Activated CD4-positive, alpha-beta T cell treated with anti-CD3 and anti-CD28 coated beads, Interleukin-2, amount 50 U/mL, for 1 hour (primary cell): ENCODE results near the gene ERH.

Experiments
- DNase-seq: peaks from one replicate; pipeline ENCODE4 v3.0.0-alpha.2; 2020

The ERH gene

GRCh38 chr14:69355154-69355597, 42.9 kb downstream of the ERH start:
- no peak for DNase-seq

DNA sequence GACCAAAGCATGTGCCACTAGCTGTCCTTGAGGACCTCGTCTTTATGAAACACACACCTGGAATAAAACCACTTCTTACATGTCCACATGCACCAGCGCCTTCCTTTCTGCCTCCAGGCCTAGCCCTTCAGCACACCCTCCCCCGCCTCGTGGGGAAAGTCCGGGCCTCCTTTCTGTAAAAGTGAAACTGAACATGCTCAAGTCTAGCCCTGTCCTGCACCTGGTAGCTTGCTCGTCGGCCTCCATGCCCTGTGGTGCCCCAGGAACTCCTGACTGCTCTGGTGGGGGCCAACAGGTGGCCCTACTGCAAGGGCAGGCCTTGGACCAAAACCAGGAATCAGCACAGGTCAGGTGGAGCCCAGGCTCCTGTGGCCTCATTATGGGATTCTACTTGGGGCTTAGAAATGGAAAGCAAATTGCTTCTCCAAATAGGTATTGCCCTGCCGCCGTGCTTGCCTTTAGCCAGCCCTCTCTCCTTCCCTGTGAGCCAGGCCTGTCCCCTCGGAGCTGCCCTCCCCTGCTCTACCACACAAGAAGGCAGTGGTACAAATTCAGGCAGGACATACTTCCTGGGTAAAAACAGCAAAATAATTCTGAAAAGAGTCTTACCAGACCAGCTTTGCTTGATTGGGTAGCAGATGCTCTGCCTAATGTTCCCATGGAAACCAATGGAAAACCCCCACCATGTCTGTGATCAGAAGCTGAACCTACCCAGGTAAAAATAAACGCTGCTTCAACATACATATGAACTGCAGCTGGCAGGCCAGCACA, 43.5 kb downstream of the ERH start:
- peak; percentile 42 for DNase-seq

- DNase-seq = no peak
Measured at GRCh38 chr14:69353168-69353567, 44.9 kb downstream of the ERH start.

- DNase-seq = no peak
Measured at GRCh38 chr14:69351911-69352310, 46.2 kb downstream of the ERH start.

GRCh38 chr14:69351385-69351784, 46.7 kb downstream of the ERH start:
- DNase-seq = no peak

GRCh38 chr14:69350892-69351291, 47.2 kb downstream of the ERH start:
- no peak for DNase-seq

DNA sequence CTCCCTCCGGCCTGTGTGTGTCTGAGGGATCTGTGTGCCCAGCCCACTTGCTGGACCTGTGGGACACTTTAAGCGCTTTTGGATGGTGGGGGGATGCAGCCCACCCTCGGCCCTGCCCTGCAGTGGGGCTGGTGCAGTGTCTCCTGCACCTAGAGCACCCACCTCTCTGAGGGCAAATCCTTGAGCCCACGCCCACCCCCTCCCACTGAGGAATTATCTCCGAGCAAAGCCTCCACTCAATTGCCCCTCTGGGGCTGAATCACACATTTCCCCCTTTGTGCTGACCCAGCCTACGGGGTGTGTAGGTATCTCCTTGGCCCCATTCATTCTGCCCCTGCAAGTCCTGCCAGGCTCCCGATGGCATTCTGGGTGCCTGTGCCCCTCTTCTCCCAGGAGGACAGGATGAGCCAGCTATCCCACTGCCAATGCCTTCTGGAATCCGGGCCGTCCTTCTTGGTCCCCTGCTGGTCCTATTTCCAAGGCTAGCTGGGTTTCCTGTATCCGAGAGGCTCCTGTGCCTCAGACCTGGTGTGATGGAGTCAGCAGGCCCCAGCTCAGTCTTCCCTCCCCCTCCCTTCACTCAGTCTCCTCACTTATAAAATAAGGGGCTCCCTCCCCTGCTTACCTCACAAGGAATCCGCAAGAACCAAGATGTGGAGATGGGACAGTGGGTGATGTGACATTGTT, 48.9 kb downstream of the ERH start:
- no peak for DNase-seq

- no peak for DNase-seq
Measured at GRCh38 chr14:69346710-69347109, 51.4 kb downstream of the ERH start.

DNA sequence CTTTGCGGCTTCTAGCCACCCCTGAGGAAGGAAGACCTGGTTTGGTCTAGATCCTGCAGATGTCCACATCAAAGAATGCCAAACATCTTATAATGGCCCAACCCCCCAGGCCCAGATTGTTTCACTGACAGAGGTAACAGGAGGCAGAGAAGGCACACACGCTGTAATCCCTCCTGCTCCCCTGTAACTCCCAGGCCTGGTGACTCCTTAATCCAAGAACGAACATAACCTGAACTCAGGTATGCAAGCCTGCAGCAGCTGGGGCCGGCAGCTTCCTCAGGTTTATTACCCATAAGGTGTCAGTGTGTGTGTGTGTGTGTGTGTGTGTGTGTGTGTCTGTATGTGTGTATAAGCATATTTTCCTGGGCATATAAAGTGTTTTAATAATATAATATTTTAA, 52.7 kb downstream of the ERH start:
- no peak for DNase-seq

DNA sequence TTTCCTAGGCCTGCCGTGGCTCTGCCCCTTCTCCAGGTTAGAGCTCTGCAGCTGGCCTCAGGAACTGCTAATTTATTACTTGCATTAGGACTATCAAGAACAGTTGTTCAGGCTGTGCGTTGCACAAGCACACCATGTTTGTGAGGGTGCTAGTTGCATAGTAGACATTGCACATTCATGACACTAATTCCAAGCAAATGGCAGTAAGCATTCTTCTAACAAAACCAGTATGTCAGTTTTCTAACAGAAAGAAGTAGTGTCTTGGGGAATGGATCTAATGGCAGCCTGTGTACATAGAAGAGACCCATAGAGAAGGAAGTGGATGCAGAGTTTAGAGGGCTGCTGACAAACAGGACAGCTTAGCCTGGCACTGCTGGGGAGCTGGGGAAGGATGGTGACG, 53.9 kb downstream of the ERH start:
- no peak for DNase-seq

DNA sequence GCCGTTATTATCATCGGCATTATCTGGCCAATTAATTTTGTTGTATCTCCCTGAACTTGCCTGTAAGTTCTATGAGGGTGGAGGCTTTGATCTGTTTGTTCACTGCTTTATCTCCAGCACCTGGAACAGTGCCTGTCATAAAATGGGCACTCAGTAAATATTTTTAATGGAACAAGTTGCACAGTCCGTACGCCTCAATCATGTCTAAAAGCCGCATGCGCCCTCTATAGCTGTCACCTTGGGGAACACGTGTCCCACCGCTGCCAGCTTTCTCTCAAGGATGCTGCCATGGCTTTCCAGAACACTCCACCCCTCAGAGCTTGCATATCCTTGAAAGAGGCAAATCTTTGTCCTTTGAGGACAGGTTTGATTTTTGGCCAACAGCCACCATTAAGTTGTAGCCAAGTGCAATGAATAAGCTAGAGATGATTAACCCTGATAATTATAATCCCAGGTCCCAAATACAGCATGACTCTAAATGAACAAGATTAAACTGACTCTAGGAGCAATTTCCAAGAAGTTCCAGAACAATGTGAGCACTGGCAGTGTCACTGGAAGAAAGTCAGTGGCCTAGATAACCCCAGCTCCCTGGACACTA, 55.1 kb downstream of the ERH start:
- DNase-seq = no peak

- no peak for DNase-seq
Measured at GRCh38 chr14:69339426-69339825, 58.7 kb downstream of the ERH start.

DNA sequence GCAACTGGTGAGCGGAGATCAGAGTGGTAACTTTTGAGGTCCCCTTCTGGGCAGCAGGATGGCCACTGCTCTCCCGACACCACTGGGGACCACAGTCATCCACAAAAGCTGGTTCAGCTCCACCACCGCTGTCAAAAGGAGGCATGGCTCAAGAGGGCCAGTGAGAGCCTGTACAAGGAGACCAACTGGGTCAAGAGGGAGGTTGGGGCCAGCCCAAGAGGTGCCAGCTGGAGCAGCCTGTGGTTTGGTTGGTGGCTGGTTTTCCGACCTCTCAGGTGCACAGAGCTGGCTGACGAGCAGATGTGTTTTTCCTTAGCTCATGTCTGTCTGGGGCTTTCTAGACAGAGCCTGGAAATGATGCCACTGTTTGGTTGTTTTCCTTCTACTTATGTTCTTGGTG, 60.1 kb downstream of the ERH start:
- no peak for DNase-seq

- no peak for DNase-seq
Measured at GRCh38 chr14:69335371-69335771, 62.7 kb downstream of the ERH start.

DNA sequence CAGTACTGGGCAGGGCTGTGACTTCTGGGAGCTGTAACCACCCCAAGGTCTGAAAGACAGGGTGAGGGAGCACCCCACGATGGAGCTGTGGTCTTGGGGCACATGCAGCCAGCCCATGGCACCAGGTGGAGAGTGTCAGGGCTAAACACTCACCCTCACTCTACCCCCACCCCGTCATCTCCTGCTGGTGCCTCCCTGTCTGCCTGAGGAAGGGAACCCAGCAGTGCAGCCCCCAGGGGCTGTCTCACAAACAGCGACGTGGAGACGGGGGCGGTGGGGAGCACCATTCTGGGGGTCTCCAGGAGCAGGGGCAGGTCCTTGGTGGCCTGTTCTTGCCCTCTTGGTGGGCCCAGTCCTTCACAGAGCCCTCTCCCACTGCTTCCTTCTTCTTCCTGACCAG, 63.5 kb downstream of the ERH start:
- DNase-seq = no peak

GRCh38 chr14:69333791-69334337, 64.2 kb downstream of the ERH start:
- DNase-seq = no peak

DNA sequence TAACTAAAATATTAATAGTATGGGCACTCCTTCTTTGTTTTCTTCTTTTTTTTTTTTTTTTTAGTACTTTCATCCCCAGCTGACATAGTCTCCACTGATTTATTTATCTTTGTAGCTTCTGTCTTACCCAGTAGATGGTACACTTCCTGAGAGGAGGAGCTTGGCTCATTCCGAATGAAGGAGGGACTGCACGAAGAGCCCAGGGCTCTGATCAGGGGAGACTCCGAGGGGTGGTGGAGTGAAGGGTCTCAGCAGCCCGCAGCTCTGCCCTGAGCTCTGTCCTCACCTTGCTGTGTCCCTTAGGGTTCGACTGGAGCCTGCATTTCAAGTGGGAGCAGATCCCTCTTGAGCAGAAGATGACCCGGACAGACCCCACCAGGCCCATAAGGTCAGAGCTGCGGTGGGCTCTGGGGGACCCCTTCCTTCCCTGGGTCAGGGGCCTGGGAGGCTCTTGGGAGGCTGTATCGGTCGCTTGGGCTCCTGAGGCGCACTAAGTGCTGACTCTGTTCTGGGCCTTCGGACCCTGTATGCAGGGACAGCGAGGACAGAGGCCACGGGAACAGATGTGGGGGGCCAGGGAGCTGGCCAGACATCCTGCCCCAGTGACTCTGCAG, 65.2 kb downstream of the ERH start:
- no peak for DNase-seq

GRCh38 chr14:69331206-69331605, 66.9 kb downstream of the ERH start:
- DNase-seq = no peak
